SK-N-MC (cell line): ENCODE measurements around the gene ARHGAP26.

ENCODE experiments used
- DNase-seq: peaks from one replicate; pipeline ENCODE4 v3.0.0-alpha.2; 2011; ENCODE audit warnings: low read depth, low spot score
- H3K27ac ChIP-seq: fragments of 200-600 bp; sonication (generic); 2 replicates; pipeline ENCODE4 v1.5.1; 2016; ENCODE audit warnings: mixed run types
- H3K36me3 ChIP-seq: fragments of 200-600 bp; sonication (generic); 2 replicates; pipeline ENCODE4 v1.6.1; 2017; ENCODE audit warnings: antibody characterized with exemption, low read length, mixed read lengths; ENCODE audit not compliant: insufficient read depth
- H3K4me3 ChIP-seq: fragments of 200-600 bp; sonication (generic); 2 replicates; pipeline ENCODE4 v1.5.1; 2016
- H3K9ac ChIP-seq: fragments of 200-600 bp; sonication (generic); 2 replicates; pipeline ENCODE4 v1.8.0; 2017; ENCODE audit warnings: mixed run types, mixed read lengths; ENCODE audit not compliant: insufficient read length
- H3K9me3 ChIP-seq: fragments of 200-600 bp; sonication (generic); 2 replicates; pipeline ENCODE4 v1.6.1; 2017; ENCODE audit warnings: low read depth, mild to moderate bottlenecking, antibody characterized with exemption, low read length, moderate library complexity, mixed read lengths
- EZH2 ChIP-seq: fragments of 200-600 bp; sonication (generic); IDR thresholded peaks from one replicate; pipeline ENCODE4 v1.6.1; 2017; ENCODE audit warnings: antibody characterized with exemption
- FOXP2 ChIP-seq: optimal IDR thresholded peaks from 2 replicates; pipeline ENCODE3; 2011; ENCODE audit warnings: mild to moderate bottlenecking, moderate library complexity; ENCODE audit not compliant: insufficient read depth; ENCODE audit errors: extremely low read length, control extremely low read depth
- POLR2AphosphoS5 ChIP-seq: IDR thresholded peaks from 2 replicates; pipeline ENCODE4 v1.6.1; 2012; ENCODE audit warnings: mild to moderate bottlenecking, low read depth, low read length, borderline replicate concordance

ARHGAP26 gene

GRCh38 chr5:142820447-142820846 lies 50.3 kb downstream of the ARHGAP26 start:
- no peak for DNase-seq
- TF ChIP-seq FOXP2 (no peak), EZH2 (no peak), POLR2AphosphoS5 (no peak)
- no peak overlapping the region for H3K4me3 ChIP-seq
- no peak overlapping the region for H3K9ac ChIP-seq
- H3K36me3 ChIP-seq: no peaks in the 10 kb centered on the region
- no peaks in the 10 kb centered on the region for H3K9me3 ChIP-seq
- no peak overlapping the region for H3K27ac ChIP-seq

- TF ChIP-seq POLR2AphosphoS5 (no peak), EZH2 (no peak), FOXP2 (no peak)
- Histone ChIP-seq H3K4me3 (no peak overlapping the region), H3K9me3 (no peaks in the 10 kb centered on the region), H3K36me3 (no peaks in the 10 kb centered on the region), H3K9ac (no peak overlapping the region), H3K27ac (no peak overlapping the region)
- DNase-seq: no peak
These were observed 51.0 kb downstream of the ARHGAP26 start for GRCh38 chr5:142821034-142821732.

- TF ChIP-seq EZH2: no peak
- TF ChIP-seq FOXP2: no peak
- TF ChIP-seq POLR2AphosphoS5: no peak
- H3K9me3 ChIP-seq: no peaks in the 10 kb centered on the region
- no peaks in the 10 kb centered on the region for H3K36me3 ChIP-seq
- no peak overlapping the region for H3K9ac ChIP-seq
- H3K4me3 ChIP-seq: no peak overlapping the region
- DNase-seq: no peak
- H3K27ac ChIP-seq: no peak overlapping the region
These were observed 51.7 kb downstream of the ARHGAP26 start for GRCh38 chr5:142821733-142822487.

- H3K9ac ChIP-seq: no peak overlapping the region
- no peak for DNase-seq
- H3K36me3 ChIP-seq: no peaks in the 10 kb centered on the region
- H3K9me3 ChIP-seq: no peaks in the 10 kb centered on the region
- TF ChIP-seq FOXP2: no peak
- TF ChIP-seq EZH2: no peak
- no peak for TF ChIP-seq POLR2AphosphoS5
- H3K4me3 ChIP-seq: no peak overlapping the region
- H3K27ac ChIP-seq: no peak overlapping the region
These were observed 52.9 kb downstream of the ARHGAP26 start for GRCh38 chr5:142823126-142823525.

- no peaks in the 10 kb centered on the region for H3K9me3 ChIP-seq
- DNase-seq: no peak
- H3K27ac ChIP-seq: no peak overlapping the region
- no peak overlapping the region for H3K9ac ChIP-seq
- no peak overlapping the region for H3K4me3 ChIP-seq
- TF ChIP-seq FOXP2: no peak
- no peak for TF ChIP-seq POLR2AphosphoS5
- no peak for TF ChIP-seq EZH2
- no peaks in the 10 kb centered on the region for H3K36me3 ChIP-seq
These were observed 53.6 kb downstream of the ARHGAP26 start for GRCh38 chr5:142823806-142824205.

- Histone ChIP-seq H3K9me3 (no peaks in the 10 kb centered on the region), H3K36me3 (no peaks in the 10 kb centered on the region), H3K4me3 (no peak overlapping the region), H3K9ac (no peak overlapping the region), H3K27ac (no peak overlapping the region)
- DNase-seq: no peak
- TF ChIP-seq FOXP2 (no peak), POLR2AphosphoS5 (no peak), EZH2 (no peak)
These were observed 54.2 kb downstream of the ARHGAP26 start for GRCh38 chr5:142824391-142824790.

- no peak for TF ChIP-seq EZH2
- no peak for TF ChIP-seq FOXP2
- TF ChIP-seq POLR2AphosphoS5: no peak
- DNase-seq: no peak
- H3K27ac ChIP-seq: no peak overlapping the region
- H3K9ac ChIP-seq: no peak overlapping the region
- no peaks in the 10 kb centered on the region for H3K36me3 ChIP-seq
- H3K9me3 ChIP-seq: no peaks in the 10 kb centered on the region
- no peak overlapping the region for H3K4me3 ChIP-seq
These were observed 55.4 kb downstream of the ARHGAP26 start for GRCh38 chr5:142825378-142826089.

- Histone ChIP-seq H3K9me3 (no peaks in the 10 kb centered on the region), H3K4me3 (no peak overlapping the region), H3K36me3 (no peaks in the 10 kb centered on the region), H3K9ac (no peak overlapping the region), H3K27ac (no peak overlapping the region)
- no peak for DNase-seq
- TF ChIP-seq FOXP2 (no peak), POLR2AphosphoS5 (no peak), EZH2 (no peak)
These were observed 55.9 kb downstream of the ARHGAP26 start for GRCh38 chr5:142826093-142826492.
